Activated CD8-positive, alpha-beta memory T cell treated with anti-CD3 and anti-CD28 coated beads for 48 hours (primary cell): ENCODE data around the gene TSTD1.
"Not testable (repeated sequence)": the region's sequence is repeated elsewhere in the genome, so short reads cannot be mapped to it uniquely, and the experiment has no call there.

Experiments used
- DNase-seq, 3 experiments: peaks; one replicate each; pipeline ENCODE4 v3.0.0-alpha.2; 2020; ENCODE audit warnings: low read depth in 2 of 3, low spot score in 2 of 3

The TSTD1 gene

GRCh38 chr1:161039154-161039545, 386 bp upstream of the TSTD1 start:
- no peak for DNase-seq

- DNase-seq: no peak
Measured at GRCh38 chr1:161037661-161038522, 872 bp downstream of the TSTD1 start.

- no peak for DNase-seq
Measured at GRCh38 chr1:161033751-161034150, 5.0 kb downstream of the TSTD1 start.

- DNase-seq: no peak
Measured at GRCh38 chr1:161032409-161032808, 6.4 kb downstream of the TSTD1 start.

GRCh38 chr1:161031874-161032273, 6.9 kb downstream of the TSTD1 start:
- DNase-seq: no peak

GRCh38 chr1:161029466-161029865, 9.3 kb downstream of the TSTD1 start:
- DNase-seq: not testable (repeated sequence)

- not testable (repeated sequence) for DNase-seq
Measured at GRCh38 chr1:161026954-161027353, 11.8 kb downstream of the TSTD1 start.

GRCh38 chr1:161022432-161022831, 16.3 kb downstream of the TSTD1 start:
- DNase-seq: not testable (repeated sequence)

GRCh38 chr1:161021970-161022353, 16.8 kb downstream of the TSTD1 start:
- no peak for DNase-seq

- peak; percentile 64 to 69 (median 65) for DNase-seq
Measured at GRCh38 chr1:161021165-161021969, 17.4 kb downstream of the TSTD1 start.

- no peak for DNase-seq
Measured at GRCh38 chr1:161020509-161021164, 18.1 kb downstream of the TSTD1 start, which contains the start of gene F11R. F11R (minus strand) TSS chr1:161021152; CDS start chr1:161021073, 79 bp downstream.

GRCh38 chr1:161019751-161020495, 18.8 kb downstream of the TSTD1 start:
- DNase-seq: no peak

- DNase-seq: not testable (repeated sequence)
Measured at GRCh38 chr1:161019111-161019660, 19.6 kb downstream of the TSTD1 start.

GRCh38 chr1:161018631-161018930, 20.2 kb downstream of the TSTD1 start:
- DNase-seq: no peak

GRCh38 chr1:161017756-161018630, 20.8 kb downstream of the TSTD1 start:
- no peak for DNase-seq

GRCh38 chr1:161017181-161017580, 21.6 kb downstream of the TSTD1 start:
- not testable (repeated sequence) for DNase-seq

GRCh38 chr1:161016683-161017082, 22.1 kb downstream of the TSTD1 start:
- DNase-seq: not testable (repeated sequence)

- peak in 1 of 3 experiments; percentile 54 for DNase-seq
Measured at GRCh38 chr1:161013488-161014230, 25.1 kb downstream of the TSTD1 start.

- no peak for DNase-seq
Measured at GRCh38 chr1:161013131-161013487, 25.7 kb downstream of the TSTD1 start.
